GM12872 (cell line): ENCODE results near the gene NAPB.

Source experiments
- CTCF ChIP-seq: IDR thresholded peaks from 3 replicates; pipeline ENCODE4 v1.5.1; 2011; ENCODE audit warnings: low read depth, mild to moderate bottlenecking, low read length, moderate library complexity; ENCODE audit not compliant: insufficient read depth

The NAPB gene

GRCh38 chr20:23419657-23419994, 1.7 kb downstream of the NAPB start:
- no peak for TF ChIP-seq CTCF

- TF ChIP-seq CTCF, result no peak
These were observed 3.4 kb downstream of the NAPB start for GRCh38 chr20:23417861-23418260.

DNA sequence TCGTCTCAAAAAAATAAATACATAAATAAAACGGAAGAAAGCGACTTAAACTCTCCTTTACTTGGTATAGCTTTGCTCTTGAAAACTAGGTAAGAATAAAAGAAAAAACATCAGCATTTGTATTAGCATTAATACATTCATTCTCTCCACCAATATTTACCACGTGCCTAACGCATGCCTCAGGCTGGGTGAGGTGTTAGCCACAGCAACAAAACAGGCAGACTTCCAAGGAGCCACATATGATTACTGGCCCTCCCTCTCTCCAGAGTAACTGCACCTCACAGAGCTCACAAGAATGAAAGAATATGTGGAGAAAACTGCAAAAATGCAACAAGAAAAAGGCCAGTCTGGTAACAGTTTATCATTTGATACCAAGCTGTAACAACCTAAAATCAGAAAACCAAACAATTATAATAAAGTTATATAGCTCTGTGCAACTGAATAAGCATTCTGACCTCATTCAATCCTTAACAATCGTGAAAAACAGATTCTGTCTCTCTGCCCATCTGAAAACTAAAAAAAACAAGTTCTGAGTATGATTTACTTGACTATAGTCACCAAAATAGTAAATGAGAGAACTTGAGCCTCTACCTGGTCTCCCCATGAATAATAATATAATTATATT, 5.2 kb downstream of the NAPB start:
- TF ChIP-seq CTCF, result no peak

- no peak for TF ChIP-seq CTCF
These were observed 5.7 kb downstream of the NAPB start for GRCh38 chr20:23415555-23415954.

DNA sequence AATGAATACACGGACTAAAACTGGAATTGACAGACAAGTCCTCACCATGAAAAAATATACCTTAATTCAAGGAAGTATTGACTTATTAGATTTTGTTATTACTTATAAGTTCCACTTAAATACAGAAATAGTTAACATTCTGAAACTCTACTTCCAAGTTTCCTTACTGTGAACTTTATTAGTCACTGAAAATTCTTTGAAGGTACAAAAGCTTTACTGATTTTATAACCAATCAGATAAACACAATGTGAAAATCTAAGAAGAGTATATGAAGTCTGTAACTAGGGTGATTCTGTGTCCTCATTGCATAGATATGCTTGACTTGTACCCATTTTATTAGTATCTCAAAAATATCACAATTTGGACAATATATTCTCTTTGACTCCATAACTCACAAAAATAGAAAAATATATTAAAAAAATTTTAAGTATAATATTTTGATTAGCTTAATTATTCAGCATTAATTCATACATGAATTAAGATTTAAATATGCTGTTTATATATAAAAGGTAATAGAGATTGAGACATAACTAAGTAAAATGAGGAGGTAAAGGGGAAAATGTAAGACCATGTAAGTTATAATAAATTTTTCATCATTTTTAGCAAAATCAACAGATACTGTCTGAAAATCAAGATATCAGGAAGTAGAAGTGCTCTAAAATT, 6.6 kb downstream of the NAPB start:
- TF ChIP-seq CTCF, result no peak

DNA sequence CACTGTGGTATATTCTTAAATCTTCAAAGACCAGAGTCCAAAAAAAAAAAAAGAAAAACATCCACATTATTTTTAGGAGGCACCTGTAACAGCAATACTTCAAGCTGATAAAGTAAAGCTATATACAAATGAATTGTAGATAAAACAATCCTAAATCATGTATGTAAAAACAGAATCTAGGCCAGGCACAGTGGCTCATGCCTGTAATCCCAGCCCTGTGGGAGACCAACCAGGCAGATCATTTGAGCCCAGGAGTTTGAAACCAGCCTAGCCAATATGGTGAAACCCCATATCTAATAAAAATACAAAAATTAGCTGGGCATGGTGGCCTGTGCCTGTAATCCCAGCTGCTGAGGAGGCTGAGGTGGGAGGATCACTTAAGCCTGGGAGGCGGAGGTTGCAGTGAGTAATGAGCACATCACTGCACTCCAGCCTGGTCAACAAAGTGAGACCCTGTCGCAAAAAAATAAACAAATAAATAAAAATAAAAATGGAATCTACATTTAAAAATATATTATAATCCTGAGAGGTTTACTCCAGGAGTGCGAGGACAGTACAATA, 7.3 kb downstream of the NAPB start:
- no peak for TF ChIP-seq CTCF

DNA sequence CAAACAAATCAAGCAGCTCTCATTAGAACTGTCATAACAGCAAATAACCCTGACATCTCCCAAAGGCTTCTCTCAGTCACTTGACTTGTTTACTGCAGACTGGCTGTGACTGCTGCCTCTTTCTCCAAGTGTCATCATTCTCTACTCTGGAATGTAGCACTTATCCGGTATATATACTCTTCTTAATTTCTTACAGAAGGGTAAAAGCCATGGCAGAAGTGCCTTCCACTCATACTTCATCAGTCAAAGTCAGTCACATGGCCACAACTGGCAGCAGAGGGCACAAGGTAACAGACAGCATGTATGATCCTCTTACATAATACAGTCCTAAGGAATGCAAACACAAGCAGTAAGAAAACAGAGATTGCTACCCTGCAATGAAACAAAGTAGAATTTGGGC, 9.3 kb downstream of the NAPB start:
- no peak for TF ChIP-seq CTCF
